ENCODE measurements around the gene C9orf40.

C9orf40 gene

DNA sequence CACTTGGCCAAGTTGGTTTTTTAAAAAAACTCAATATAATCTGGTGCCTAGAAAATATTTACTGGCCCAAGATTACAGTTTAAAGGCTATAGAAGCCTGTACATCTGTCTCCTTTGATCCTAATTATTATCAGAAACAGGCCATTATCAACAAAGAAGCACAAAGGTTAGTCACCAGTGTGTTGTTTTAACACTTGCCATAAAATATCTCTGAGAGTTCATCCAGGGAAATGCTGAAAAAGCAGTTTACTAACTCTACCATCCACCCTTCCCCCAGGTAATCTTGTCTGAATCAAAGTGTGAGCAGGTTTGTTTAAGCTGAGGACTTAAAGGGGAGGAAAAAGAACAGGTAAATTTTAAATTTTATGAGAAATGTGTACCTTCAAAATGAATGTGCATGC lies 51.7 kb downstream of the C9orf40 start:
- FAIRE-seq: no peak
- DNase-seq (ENCODE audit: insufficient read length, low spot score): no peak
- TF ChIP-seq SPI1 (IDR thresholded peaks at IDR 0.05; ENCODE audit: low read depth, low read length): no peak
- TF ChIP-seq TAF1 (IDR thresholded peaks at IDR 0.05; ENCODE audit: low read depth, low read length): no peak
- no peak for TF ChIP-seq POLR2AphosphoS5 (IDR thresholded peaks at IDR 0.05; ENCODE audit: low read depth, low read length)
- no peak for TF ChIP-seq PAX5 (IDR thresholded peaks at IDR 0.05; ENCODE audit: insufficient read depth, low read length, severe bottlenecking)
- TF ChIP-seq POU2F2 (IDR thresholded peaks at IDR 0.05; ENCODE audit: low read depth, low read length): no peak
- no peak for TF ChIP-seq POLR2A (IDR thresholded peaks at IDR 0.05; ENCODE audit: low read depth, low read length)

All from GM12891 (cell line).